Liver (tissue), 9 donors: ENCODE results near the gene JAK1. TPM values are rescaled to one million over a fixed set of nuclear protein-coding genes. Genes with fewer than 3 reads are reported as not detected.

ENCODE experiments used
- DNase-seq: peaks from one replicate; pipeline ENCODE4 v3.0.0-alpha.2; 2017; ENCODE audit warnings: low spot score
- H3K27ac ChIP-seq, 2 donors: one replicate each; pipeline ENCODE4 v1.7.0; 2013; ENCODE audit warnings: inconsistent platforms in 2 of 2, low read length in 2 of 2, control low read depth in 1 of 2, low read depth in 1 of 2, mild to moderate bottlenecking in 1 of 2
- H3K27me3 ChIP-seq, 4 donors: one replicate each; pipeline versions ENCODE4 v1.6.1 to v1.7.0; 2013; ENCODE audit warnings: low read length in 3 of 4, inconsistent platforms in 1 of 4, mild to moderate bottlenecking in 1 of 4, moderate library complexity in 1 of 4; ENCODE audit not compliant: control insufficient read depth in 4 of 4, insufficient read depth in 4 of 4
- H3K36me3 ChIP-seq, 4 donors: one replicate each; pipeline versions ENCODE4 v1.6.1 to v1.7.0; 2013; ENCODE audit warnings: low read length in 3 of 4, mild to moderate bottlenecking in 3 of 4, low read depth in 1 of 4, moderate library complexity in 1 of 4; ENCODE audit not compliant: control insufficient read depth in 4 of 4, insufficient read depth in 3 of 4
- H3K4me1 ChIP-seq, 4 donors: one replicate each; pipeline versions ENCODE4 v1.6.1 to v1.7.0; 2013; ENCODE audit warnings: low read length in 3 of 4, mild to moderate bottlenecking in 3 of 4, moderate library complexity in 1 of 4; ENCODE audit not compliant: control insufficient read depth in 4 of 4, insufficient read depth in 4 of 4
- H3K4me3 ChIP-seq, 3 donors: one replicate each; pipeline versions ENCODE4 v1.6.1 to v1.7.0; 2013; ENCODE audit warnings: low read length in 3 of 3, control low read depth in 1 of 3, low read depth in 1 of 3, mild to moderate bottlenecking in 1 of 3
- H3K9ac ChIP-seq, 2 donors: one replicate each; pipeline ENCODE4 v1.7.0; 2013; ENCODE audit warnings: low read length in 2 of 2, mild to moderate bottlenecking in 2 of 2, moderate library complexity in 2 of 2, control low read depth in 1 of 2, low read depth in 1 of 2
- H3K9me3 ChIP-seq, 4 donors: one replicate each; pipeline versions ENCODE4 v1.6.1 to v1.7.0; 2013; ENCODE audit warnings: low read length in 3 of 4; ENCODE audit not compliant: control insufficient read depth in 4 of 4
- EGR1 ChIP-seq, 2 donors: IDR thresholded peaks; 2 replicates each; pipeline ENCODE4 v1.6.1; 2016 to 2018; ENCODE audit warnings: antibody characterized with exemption in 2 of 2, low read depth in 2 of 2
- FOXA1 ChIP-seq: IDR thresholded peaks from 2 replicates; pipeline ENCODE4 v1.6.1; 2016; ENCODE audit warnings: antibody characterized with exemption
- FOXA2 ChIP-seq: IDR thresholded peaks from 2 replicates; pipeline ENCODE4 v1.6.1; 2016; ENCODE audit warnings: antibody characterized with exemption
- GABPA ChIP-seq, 2 donors: IDR thresholded peaks in 1 of 2; conservative IDR thresholded peaks in 1 of 2; 2 replicates each; pipeline ENCODE4 v1.6.1; 2016; ENCODE audit warnings: antibody characterized with exemption in 2 of 2, mild to moderate bottlenecking in 1 of 2, moderate library complexity in 1 of 2
- HNF4A ChIP-seq, 2 donors: conservative IDR thresholded peaks; 2 replicates each; pipeline ENCODE4 v1.6.1; 2016; ENCODE audit warnings: antibody characterized with exemption in 2 of 2, mild to moderate bottlenecking in 2 of 2
- HNF4G ChIP-seq: IDR thresholded peaks from 2 replicates; pipeline ENCODE4 v1.6.1; 2016; ENCODE audit warnings: antibody characterized with exemption
- JUND ChIP-seq, 2 donors: IDR thresholded peaks; 2 replicates each; pipeline ENCODE4 v1.6.1; 2016; ENCODE audit warnings: antibody characterized with exemption in 2 of 2
- NR2F2 ChIP-seq: IDR thresholded peaks from 2 replicates; pipeline ENCODE4 v1.6.1; 2016; ENCODE audit warnings: antibody characterized with exemption
- RAD21 ChIP-seq, 2 donors: IDR thresholded peaks; 2 replicates each; pipeline ENCODE4 v1.6.1; 2016; ENCODE audit warnings: antibody characterized with exemption in 2 of 2, mild to moderate bottlenecking in 2 of 2
- RXRA ChIP-seq, 2 donors: IDR thresholded peaks; 2 replicates each; pipeline ENCODE4 v1.6.1; 2017 to 2018; ENCODE audit warnings: antibody characterized with exemption in 2 of 2, mild to moderate bottlenecking in 1 of 2
- SP1 ChIP-seq: IDR thresholded peaks from 2 replicates; pipeline ENCODE4 v1.6.1; 2018; ENCODE audit warnings: antibody characterized with exemption, mild to moderate bottlenecking
- TAF1 ChIP-seq: conservative IDR thresholded peaks from 2 replicates; pipeline ENCODE4 v1.6.1; 2016; ENCODE audit warnings: antibody characterized with exemption, mild to moderate bottlenecking
- YY1 ChIP-seq: IDR thresholded peaks from 2 replicates; pipeline ENCODE4 v1.6.1; 2016; ENCODE audit warnings: antibody characterized with exemption, mild to moderate bottlenecking
- WGBS: extraction: QIAGEN DNeasy Blood & Tissue Kit; methylation state at CpG from one replicate; pipeline ENCODE4 v1.1.7; 2013; 5-methylcytosine and 5-hydroxymethylcytosine counted together
- polyA plus RNA-seq, 2 donors: library from polyadenylated mRNA; stranded (reverse) in 1 of 2; unstranded in 1 of 2; fragments of 200-250 nt in 1 of 2; fragments of >200 nt in 1 of 2; fragmentation: Nextera tagmentation in 1 of 2; extraction: Ambion mirVana in 1 of 2; gene quantifications; one replicate each; pipeline versions ENCODE4 v1.2.1 to v1.2.3, GENCODE V29; 2013 to 2015
- total RNA-seq, 2 donors: library from RNA; depleted of rRNA; stranded (reverse); fragments of >200 nt; gene quantifications; one replicate each; pipeline ENCODE4 v1.2.3, GENCODE V29; 2014
- TF ChIP-seq, protein P1 (sequence below): IDR thresholded peaks from 2 replicates; pipeline ENCODE4 v1.6.1; 2016; ENCODE audit warnings: antibody characterized with exemption
- TF ChIP-seq, protein P2 (sequence below): IDR thresholded peaks from 2 replicates; pipeline ENCODE4 v1.6.1; 2016; ENCODE audit warnings: antibody characterized with exemption, mild to moderate bottlenecking
- TF ChIP-seq, protein P3 (sequence below): IDR thresholded peaks from 2 replicates; pipeline ENCODE4 v1.6.1; 2016; ENCODE audit warnings: antibody characterized with exemption
- TF ChIP-seq, protein P4 (sequence below): fragments of 150-350 bp; IDR thresholded peaks from 2 replicates; pipeline ENCODE4 v1.5.1; 2017; ENCODE audit warnings: improper control_type of control experiment, low read depth, low read length; ENCODE audit not compliant: missing input control
- donor health status: healthy.
- donor health status: healthy.
- donor health status: healthy.
- donor health status: healthy.
- donor health status: healthy.

JAK1 gene
- total and polyA plus RNA-seq, 4 donors = 24.1 to 68.6 (median 34.5) TPM

DNA sequence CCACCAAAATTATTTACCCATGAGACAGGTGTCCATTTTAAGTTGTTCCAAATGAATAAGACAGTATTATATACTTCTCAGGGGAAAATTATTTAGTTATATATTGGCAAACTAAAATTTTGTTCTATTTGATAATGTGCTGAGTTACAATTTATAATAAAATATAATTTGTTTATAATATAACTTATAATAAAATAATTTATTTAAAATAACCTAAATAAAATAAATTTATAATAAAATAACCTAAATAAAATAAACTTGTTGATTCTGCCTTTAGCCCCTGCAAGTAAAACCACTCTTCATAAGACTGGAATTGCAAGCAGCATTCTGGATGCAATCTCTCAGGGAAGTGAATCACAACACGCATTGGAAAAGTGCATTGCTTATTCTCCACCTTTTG lies 151.9 kb downstream of the JAK1 start:
- Histone ChIP-seq H3K4me3 (no peak overlapping the region), H3K9ac (no peak overlapping the region), H3K4me1 (no peaks in the 10 kb centered on the region), H3K36me3 (no peaks in the 10 kb centered on the region), H3K27ac (no peak overlapping the region), H3K9me3 (no peaks in the 10 kb centered on the region), H3K27me3 (no peaks in the 10 kb centered on the region)
- WGBS = 92% methylated on average over 1 of the region's 1 CpG
- no peak for TF ChIP-seq RAD21 (IDR thresholded peaks at IDR 0.05)
- TF ChIP-seq FOXA1 = no peak
- TF ChIP-seq RXRA (IDR thresholded peaks at IDR 0.05) = no peak
- TF ChIP-seq NR2F2 = no peak
- TF ChIP-seq, protein P1, sequence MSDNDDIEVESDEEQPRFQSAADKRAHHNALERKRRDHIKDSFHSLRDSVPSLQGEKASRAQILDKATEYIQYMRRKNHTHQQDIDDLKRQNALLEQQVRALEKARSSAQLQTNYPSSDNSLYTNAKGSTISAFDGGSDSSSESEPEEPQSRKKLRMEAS = no peak
- TF ChIP-seq, protein P2, sequence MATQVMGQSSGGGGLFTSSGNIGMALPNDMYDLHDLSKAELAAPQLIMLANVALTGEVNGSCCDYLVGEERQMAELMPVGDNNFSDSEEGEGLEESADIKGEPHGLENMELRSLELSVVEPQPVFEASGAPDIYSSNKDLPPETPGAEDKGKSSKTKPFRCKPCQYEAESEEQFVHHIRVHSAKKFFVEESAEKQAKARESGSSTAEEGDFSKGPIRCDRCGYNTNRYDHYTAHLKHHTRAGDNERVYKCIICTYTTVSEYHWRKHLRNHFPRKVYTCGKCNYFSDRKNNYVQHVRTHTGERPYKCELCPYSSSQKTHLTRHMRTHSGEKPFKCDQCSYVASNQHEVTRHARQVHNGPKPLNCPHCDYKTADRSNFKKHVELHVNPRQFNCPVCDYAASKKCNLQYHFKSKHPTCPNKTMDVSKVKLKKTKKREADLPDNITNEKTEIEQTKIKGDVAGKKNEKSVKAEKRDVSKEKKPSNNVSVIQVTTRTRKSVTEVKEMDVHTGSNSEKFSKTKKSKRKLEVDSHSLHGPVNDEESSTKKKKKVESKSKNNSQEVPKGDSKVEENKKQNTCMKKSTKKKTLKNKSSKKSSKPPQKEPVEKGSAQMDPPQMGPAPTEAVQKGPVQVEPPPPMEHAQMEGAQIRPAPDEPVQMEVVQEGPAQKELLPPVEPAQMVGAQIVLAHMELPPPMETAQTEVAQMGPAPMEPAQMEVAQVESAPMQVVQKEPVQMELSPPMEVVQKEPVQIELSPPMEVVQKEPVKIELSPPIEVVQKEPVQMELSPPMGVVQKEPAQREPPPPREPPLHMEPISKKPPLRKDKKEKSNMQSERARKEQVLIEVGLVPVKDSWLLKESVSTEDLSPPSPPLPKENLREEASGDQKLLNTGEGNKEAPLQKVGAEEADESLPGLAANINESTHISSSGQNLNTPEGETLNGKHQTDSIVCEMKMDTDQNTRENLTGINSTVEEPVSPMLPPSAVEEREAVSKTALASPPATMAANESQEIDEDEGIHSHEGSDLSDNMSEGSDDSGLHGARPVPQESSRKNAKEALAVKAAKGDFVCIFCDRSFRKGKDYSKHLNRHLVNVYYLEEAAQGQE = no peak
- TF ChIP-seq, protein P3, sequence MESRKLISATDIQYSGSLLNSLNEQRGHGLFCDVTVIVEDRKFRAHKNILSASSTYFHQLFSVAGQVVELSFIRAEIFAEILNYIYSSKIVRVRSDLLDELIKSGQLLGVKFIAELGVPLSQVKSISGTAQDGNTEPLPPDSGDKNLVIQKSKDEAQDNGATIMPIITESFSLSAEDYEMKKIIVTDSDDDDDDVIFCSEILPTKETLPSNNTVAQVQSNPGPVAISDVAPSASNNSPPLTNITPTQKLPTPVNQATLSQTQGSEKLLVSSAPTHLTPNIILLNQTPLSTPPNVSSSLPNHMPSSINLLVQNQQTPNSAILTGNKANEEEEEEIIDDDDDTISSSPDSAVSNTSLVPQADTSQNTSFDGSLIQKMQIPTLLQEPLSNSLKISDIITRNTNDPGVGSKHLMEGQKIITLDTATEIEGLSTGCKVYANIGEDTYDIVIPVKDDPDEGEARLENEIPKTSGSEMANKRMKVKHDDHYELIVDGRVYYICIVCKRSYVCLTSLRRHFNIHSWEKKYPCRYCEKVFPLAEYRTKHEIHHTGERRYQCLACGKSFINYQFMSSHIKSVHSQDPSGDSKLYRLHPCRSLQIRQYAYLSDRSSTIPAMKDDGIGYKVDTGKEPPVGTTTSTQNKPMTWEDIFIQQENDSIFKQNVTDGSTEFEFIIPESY = no peak
- TF ChIP-seq FOXA2 = no peak
- TF ChIP-seq, protein P4, sequence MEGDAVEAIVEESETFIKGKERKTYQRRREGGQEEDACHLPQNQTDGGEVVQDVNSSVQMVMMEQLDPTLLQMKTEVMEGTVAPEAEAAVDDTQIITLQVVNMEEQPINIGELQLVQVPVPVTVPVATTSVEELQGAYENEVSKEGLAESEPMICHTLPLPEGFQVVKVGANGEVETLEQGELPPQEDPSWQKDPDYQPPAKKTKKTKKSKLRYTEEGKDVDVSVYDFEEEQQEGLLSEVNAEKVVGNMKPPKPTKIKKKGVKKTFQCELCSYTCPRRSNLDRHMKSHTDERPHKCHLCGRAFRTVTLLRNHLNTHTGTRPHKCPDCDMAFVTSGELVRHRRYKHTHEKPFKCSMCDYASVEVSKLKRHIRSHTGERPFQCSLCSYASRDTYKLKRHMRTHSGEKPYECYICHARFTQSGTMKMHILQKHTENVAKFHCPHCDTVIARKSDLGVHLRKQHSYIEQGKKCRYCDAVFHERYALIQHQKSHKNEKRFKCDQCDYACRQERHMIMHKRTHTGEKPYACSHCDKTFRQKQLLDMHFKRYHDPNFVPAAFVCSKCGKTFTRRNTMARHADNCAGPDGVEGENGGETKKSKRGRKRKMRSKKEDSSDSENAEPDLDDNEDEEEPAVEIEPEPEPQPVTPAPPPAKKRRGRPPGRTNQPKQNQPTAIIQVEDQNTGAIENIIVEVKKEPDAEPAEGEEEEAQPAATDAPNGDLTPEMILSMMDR = no peak
- no peak for TF ChIP-seq TAF1
- no peak for TF ChIP-seq JUND (IDR thresholded peaks at IDR 0.05)
- no peak for TF ChIP-seq YY1
- no peak for TF ChIP-seq SP1
- TF ChIP-seq GABPA (IDR thresholded peaks at IDR 0.05 in 1 of 2, conservative IDR thresholded peaks at IDR 0.05 in 1 of 2) = no peak
- DNase-seq = no peak

DNA sequence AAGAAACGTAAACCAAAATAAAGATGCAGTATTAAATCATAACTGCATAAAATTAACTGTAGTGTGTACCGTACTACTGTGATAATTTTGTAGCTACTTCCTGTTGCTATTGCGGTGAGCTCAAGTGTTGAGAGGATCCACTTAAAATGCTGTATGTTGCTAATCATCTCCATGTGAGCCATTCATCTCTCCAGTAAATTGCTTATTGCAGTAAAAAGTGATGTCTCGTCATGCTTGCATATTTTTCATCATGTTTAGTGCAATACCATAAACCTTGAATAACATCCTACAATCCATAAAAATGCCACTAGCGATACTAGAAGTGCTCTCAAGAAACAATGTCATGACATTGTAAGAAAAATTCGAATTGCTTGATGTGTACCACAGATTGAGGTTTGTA lies 155.2 kb downstream of the JAK1 start:
- H3K27ac ChIP-seq = no peak overlapping the region
- H3K4me1 ChIP-seq = no peaks in the 10 kb centered on the region
- no peaks in the 10 kb centered on the region for H3K9me3 ChIP-seq
- 93% methylated on average over 6 of the region's 6 CpGs for WGBS
- H3K27me3 ChIP-seq = no peaks in the 10 kb centered on the region
- no peak for DNase-seq
- H3K4me3 ChIP-seq = no peak overlapping the region
- no peak overlapping the region for H3K9ac ChIP-seq
- no peaks in the 10 kb centered on the region for H3K36me3 ChIP-seq
- TF ChIP-seq GABPA (IDR thresholded peaks at IDR 0.05 in 1 of 2, conservative IDR thresholded peaks at IDR 0.05 in 1 of 2) = no peak
- TF ChIP-seq JUND (IDR thresholded peaks at IDR 0.05) = no peak
- no peak for TF ChIP-seq FOXA2
- TF ChIP-seq HNF4A (conservative IDR thresholded peaks at IDR 0.05) = no peak
- no peak for TF ChIP-seq TAF1
- TF ChIP-seq SP1 = no peak
- TF ChIP-seq, protein P2 = no peak
- no peak for TF ChIP-seq RXRA (IDR thresholded peaks at IDR 0.05)
- no peak for TF ChIP-seq EGR1 (IDR thresholded peaks at IDR 0.05; ENCODE audit: low read depth in 2 of 2)
- TF ChIP-seq HNF4G = no peak
- no peak for TF ChIP-seq RAD21 (IDR thresholded peaks at IDR 0.05)
- no peak for TF ChIP-seq FOXA1
- no peak for TF ChIP-seq NR2F2
- TF ChIP-seq, protein P4 = no peak
- TF ChIP-seq YY1 = no peak
- TF ChIP-seq, protein P1 = no peak
